COLO668 (cell line): ENCODE results near the gene PHF2.
A peak's percentile ranks its signal among the peaks of the same experiment; 100 is the strongest.

Source experiments
- DNase-seq: peaks from one replicate; lab custom pipeline; 2025; ENCODE audit not compliant: unreplicated experiment; lab: John Stamatoyannopoulos, UW

Gene PHF2

GRCh38 chr9:93693129-93693528 lies 116.7 kb downstream of the PHF2 start:
- DNase-seq, result no peak

GRCh38 chr9:93697352-93698139 lies 121.2 kb downstream of the PHF2 start:
- peak; percentile 79 for DNase-seq

- DNase-seq, result no peak
These were observed 121.9 kb downstream of the PHF2 start for GRCh38 chr9:93698140-93698908.

GRCh38 chr9:93699650-93700049 lies 123.3 kb downstream of the PHF2 start:
- DNase-seq, result no peak

GRCh38 chr9:93701494-93702218 lies 125.3 kb downstream of the PHF2 start:
- no peak for DNase-seq

- DNase-seq, result no peak
These were observed 125.9 kb downstream of the PHF2 start for GRCh38 chr9:93702261-93702660.

- DNase-seq, result no peak
These were observed 132.1 kb downstream of the PHF2 start for GRCh38 chr9:93708289-93708986.

GRCh38 chr9:93708987-93709302 lies 132.6 kb downstream of the PHF2 start:
- no peak for DNase-seq

GRCh38 chr9:93709600-93710369 lies 133.4 kb downstream of the PHF2 start:
- DNase-seq, result no peak

GRCh38 chr9:93710370-93710723 lies 134.0 kb downstream of the PHF2 start:
- no peak for DNase-seq

GRCh38 chr9:93711002-93711401 lies 134.6 kb downstream of the PHF2 start:
- no peak for DNase-seq

GRCh38 chr9:93712896-93713295 lies 136.5 kb downstream of the PHF2 start:
- DNase-seq, result no peak

- no peak for DNase-seq
These were observed 137.3 kb downstream of the PHF2 start for GRCh38 chr9:93713716-93714115.

- no peak for DNase-seq
These were observed 145.1 kb downstream of the PHF2 start for GRCh38 chr9:93721417-93721965.

GRCh38 chr9:93724852-93725251 lies 148.5 kb downstream of the PHF2 start:
- no peak for DNase-seq

GRCh38 chr9:93725382-93725781 lies 149.0 kb downstream of the PHF2 start:
- no peak for DNase-seq

GRCh38 chr9:93726147-93726546 lies 149.8 kb downstream of the PHF2 start:
- DNase-seq, result no peak
